Transverse colon (tissue), 4 donors: ENCODE measurements around the gene ALG9.

Experiments used
- EP300 ChIP-seq: sonication (generic); formaldehyde crosslinking; IDR thresholded peaks from one replicate; pipeline ENCODE4 v1.6.1; 2017; ENCODE audit warnings: antibody characterized with exemption, low read depth
- POLR2A ChIP-seq: fragments of 450-650 bp; IDR thresholded peaks from one replicate; pipeline ENCODE4 v1.6.1; 2016; ENCODE audit warnings: antibody characterized with exemption, mild to moderate bottlenecking, moderate library complexity
- POLR2AphosphoS5 ChIP-seq, 3 donors: sonication (generic); formaldehyde crosslinking; IDR thresholded peaks; one replicate each; pipeline ENCODE4 v1.6.1; 2016; ENCODE audit warnings: antibody characterized with exemption in 3 of 3
- TF ChIP-seq, protein P1 (sequence below), 5 experiments: fragments of 200-600 bp in 3 of 5; fragments of 450-650 bp in 2 of 5; sonication (generic) in 3 of 5; IDR thresholded peaks; 1 replicate in 2 of 5; 2 replicates in 3 of 5; pipeline ENCODE4 v1.5.1; 2016 to 2017; ENCODE audit warnings: antibody characterized with exemption in 5 of 5, inconsistent platforms in 3 of 5, mild to moderate bottlenecking in 2 of 5, moderate library complexity in 1 of 5

DNA sequence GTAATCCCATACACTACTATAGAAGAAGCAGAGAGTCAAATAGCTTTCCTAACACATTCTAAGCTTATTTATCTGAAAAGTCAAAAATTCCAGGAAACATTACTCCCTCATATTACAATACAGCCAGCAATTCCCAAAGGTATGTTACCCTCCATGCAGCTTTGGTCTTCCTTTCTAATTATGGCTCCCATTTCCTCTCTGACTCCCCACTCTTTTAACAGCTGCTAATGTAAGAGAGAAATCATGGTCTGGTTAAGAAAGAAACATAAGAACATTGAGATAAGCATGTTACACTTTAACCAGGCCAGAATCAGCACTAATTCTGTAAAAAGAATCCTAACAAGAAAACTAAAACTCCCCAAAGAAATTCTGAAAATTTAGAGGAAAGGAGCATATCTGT is 112.0 kb downstream of the ALG9 start:
- TF ChIP-seq POLR2AphosphoS5 (IDR thresholded peaks at IDR 0.05): no peak
- no peak for TF ChIP-seq POLR2A
- TF ChIP-seq, protein P1, sequence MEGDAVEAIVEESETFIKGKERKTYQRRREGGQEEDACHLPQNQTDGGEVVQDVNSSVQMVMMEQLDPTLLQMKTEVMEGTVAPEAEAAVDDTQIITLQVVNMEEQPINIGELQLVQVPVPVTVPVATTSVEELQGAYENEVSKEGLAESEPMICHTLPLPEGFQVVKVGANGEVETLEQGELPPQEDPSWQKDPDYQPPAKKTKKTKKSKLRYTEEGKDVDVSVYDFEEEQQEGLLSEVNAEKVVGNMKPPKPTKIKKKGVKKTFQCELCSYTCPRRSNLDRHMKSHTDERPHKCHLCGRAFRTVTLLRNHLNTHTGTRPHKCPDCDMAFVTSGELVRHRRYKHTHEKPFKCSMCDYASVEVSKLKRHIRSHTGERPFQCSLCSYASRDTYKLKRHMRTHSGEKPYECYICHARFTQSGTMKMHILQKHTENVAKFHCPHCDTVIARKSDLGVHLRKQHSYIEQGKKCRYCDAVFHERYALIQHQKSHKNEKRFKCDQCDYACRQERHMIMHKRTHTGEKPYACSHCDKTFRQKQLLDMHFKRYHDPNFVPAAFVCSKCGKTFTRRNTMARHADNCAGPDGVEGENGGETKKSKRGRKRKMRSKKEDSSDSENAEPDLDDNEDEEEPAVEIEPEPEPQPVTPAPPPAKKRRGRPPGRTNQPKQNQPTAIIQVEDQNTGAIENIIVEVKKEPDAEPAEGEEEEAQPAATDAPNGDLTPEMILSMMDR (IDR thresholded peaks at IDR 0.05): no peak
- no peak for TF ChIP-seq EP300
